Measurements from ENCODE around the gene ZNF385B.

The ZNF385B gene

GRCh38 chr2:179410552-179411356 is 450.7 kb downstream of the ZNF385B start:
- peak; percentile 83 for TF ChIP-seq CTCF (IDR thresholded peaks at IDR 0.05; ENCODE audit: low read depth, low read length)
- no peak overlapping the region for H3K4me3 ChIP-seq (ENCODE audit: low read depth, low read length)

GRCh38 chr2:179403624-179404023 is 457.8 kb downstream of the ZNF385B start:
- TF ChIP-seq CTCF (IDR thresholded peaks at IDR 0.05; ENCODE audit: low read depth, low read length), result no peak
- no peak overlapping the region for H3K4me3 ChIP-seq (ENCODE audit: low read depth, low read length)

GRCh38 chr2:179393481-179393880 is 467.9 kb downstream of the ZNF385B start:
- no peak overlapping the region for H3K4me3 ChIP-seq (ENCODE audit: low read depth, low read length)
- TF ChIP-seq CTCF (IDR thresholded peaks at IDR 0.05; ENCODE audit: low read depth, low read length), result no peak
